ENCODE results near the gene DENND4A.

DNA sequence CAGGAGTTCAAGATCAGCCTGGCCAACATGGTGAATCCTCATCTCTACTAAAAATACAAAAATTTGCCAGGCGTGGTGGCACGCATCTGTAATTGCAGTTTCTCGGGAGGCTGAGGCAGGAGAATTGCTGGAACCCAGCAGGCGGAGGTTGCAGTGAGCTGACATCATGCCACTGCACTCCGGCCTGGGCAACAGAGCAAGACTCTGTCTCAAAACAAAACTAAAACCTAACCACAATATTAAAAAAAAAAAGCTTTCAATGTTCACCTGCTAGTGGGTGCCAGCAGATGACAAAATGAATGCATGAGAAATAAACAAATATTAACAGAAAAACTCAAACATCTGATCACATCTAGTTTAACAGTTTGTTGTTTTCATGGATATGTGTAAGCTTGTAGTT, 161.3 kb downstream of the DENND4A start:
- TF ChIP-seq, protein P1, sequence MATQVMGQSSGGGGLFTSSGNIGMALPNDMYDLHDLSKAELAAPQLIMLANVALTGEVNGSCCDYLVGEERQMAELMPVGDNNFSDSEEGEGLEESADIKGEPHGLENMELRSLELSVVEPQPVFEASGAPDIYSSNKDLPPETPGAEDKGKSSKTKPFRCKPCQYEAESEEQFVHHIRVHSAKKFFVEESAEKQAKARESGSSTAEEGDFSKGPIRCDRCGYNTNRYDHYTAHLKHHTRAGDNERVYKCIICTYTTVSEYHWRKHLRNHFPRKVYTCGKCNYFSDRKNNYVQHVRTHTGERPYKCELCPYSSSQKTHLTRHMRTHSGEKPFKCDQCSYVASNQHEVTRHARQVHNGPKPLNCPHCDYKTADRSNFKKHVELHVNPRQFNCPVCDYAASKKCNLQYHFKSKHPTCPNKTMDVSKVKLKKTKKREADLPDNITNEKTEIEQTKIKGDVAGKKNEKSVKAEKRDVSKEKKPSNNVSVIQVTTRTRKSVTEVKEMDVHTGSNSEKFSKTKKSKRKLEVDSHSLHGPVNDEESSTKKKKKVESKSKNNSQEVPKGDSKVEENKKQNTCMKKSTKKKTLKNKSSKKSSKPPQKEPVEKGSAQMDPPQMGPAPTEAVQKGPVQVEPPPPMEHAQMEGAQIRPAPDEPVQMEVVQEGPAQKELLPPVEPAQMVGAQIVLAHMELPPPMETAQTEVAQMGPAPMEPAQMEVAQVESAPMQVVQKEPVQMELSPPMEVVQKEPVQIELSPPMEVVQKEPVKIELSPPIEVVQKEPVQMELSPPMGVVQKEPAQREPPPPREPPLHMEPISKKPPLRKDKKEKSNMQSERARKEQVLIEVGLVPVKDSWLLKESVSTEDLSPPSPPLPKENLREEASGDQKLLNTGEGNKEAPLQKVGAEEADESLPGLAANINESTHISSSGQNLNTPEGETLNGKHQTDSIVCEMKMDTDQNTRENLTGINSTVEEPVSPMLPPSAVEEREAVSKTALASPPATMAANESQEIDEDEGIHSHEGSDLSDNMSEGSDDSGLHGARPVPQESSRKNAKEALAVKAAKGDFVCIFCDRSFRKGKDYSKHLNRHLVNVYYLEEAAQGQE (IDR thresholded peaks at IDR 0.05; ENCODE audit: insufficient read depth in 1 of 2, low read depth in 2 of 2, low read length in 2 of 2): no peak
- TF ChIP-seq TAF1 (IDR thresholded peaks at IDR 0.05; ENCODE audit: borderline replicate concordance, insufficient read depth, low read length) (no peak), POLR2AphosphoS5 (IDR thresholded peaks at IDR 0.05; ENCODE audit: low read depth, low read length) (no peak), SIN3A (IDR thresholded peaks at IDR 0.05; ENCODE audit: borderline replicate concordance, insufficient read depth, low read length) (no peak)

Measured in PFSK-1 (cell line).